ENCODE data around the gene PMP22.

PMP22 gene

GRCh38 chr17:15290605-15291004 lies 25.5 kb upstream of the PMP22 start:
- Histone ChIP-seq H3K27ac (ENCODE audit: low read length, poor library complexity, severe bottlenecking) (no peak overlapping the region), H3K23ac (ENCODE audit: low read length in 2 of 2) (no peak overlapping the region), H2AFZ (ENCODE audit: low read depth, low read length) (no peak overlapping the region), H4K91ac (ENCODE audit: low read length) (no peak overlapping the region), H3K9ac (ENCODE audit: low read length) (no peak overlapping the region), H2AK5ac (ENCODE audit: low read length, severe bottlenecking) (no peak overlapping the region), H3K4me3 (ENCODE audit: insufficient read depth in 1 of 2, low read depth in 1 of 2, low read length in 2 of 2) (no peak overlapping the region), H3K4ac (ENCODE audit: low read depth in 1 of 2, low read length in 2 of 2) (no peak overlapping the region), H3K14ac (ENCODE audit: low read length in 2 of 2) (no peak overlapping the region), H4K8ac (ENCODE audit: low read length) (no peak overlapping the region), H3K4me1 (ENCODE audit: control insufficient read depth, insufficient read depth, low read depth, low read length) (peaks cover 10% of the 10 kb centered on the region), H3K4me2 (ENCODE audit: low read length, poor library complexity, severe bottlenecking) (no peak overlapping the region), H2BK5ac (ENCODE audit: low read depth, low read length, poor library complexity, severe bottlenecking) (no peak overlapping the region), H2BK15ac (ENCODE audit: low read depth, poor library complexity, severe bottlenecking) (no peak overlapping the region), H3K36me3 (ENCODE audit: control insufficient read depth in 1 of 2, insufficient read depth in 2 of 2, low read depth in 1 of 2, low read length in 2 of 2) (no peaks in the 10 kb centered on the region), H2BK12ac (ENCODE audit: low read length in 2 of 2) (no peak overlapping the region), H3K27me3 (ENCODE audit: control insufficient read depth in 1 of 2, insufficient read depth in 1 of 2, low read length in 2 of 2) (no peaks in the 10 kb centered on the region), H3K18ac (ENCODE audit: low read depth in 1 of 2, low read length in 2 of 2) (no peak overlapping the region), H2BK120ac (ENCODE audit: low read depth, low read length) (no peak overlapping the region), H3K9me3 (ENCODE audit: control insufficient read depth, low read length) (no peaks in the 10 kb centered on the region), H3K79me1 (replicated peaks; ENCODE audit: low read length, poor library complexity, severe bottlenecking) (no peaks in the 10 kb centered on the region)
- 93% methylated on average over 6 of the region's 6 CpGs for WGBS
- DNase-seq: no peak

GRCh38 chr17:15289285-15290183 lies 24.4 kb upstream of the PMP22 start:
- Histone ChIP-seq H3K4ac (ENCODE audit: low read depth in 1 of 2, low read length in 2 of 2) (peak overlapping the region in 1 of 2 experiments; percentile 27), H3K14ac (ENCODE audit: low read length in 2 of 2) (no peak overlapping the region), H3K4me3 (ENCODE audit: insufficient read depth in 1 of 2, low read depth in 1 of 2, low read length in 2 of 2) (no peak overlapping the region), H3K27ac (ENCODE audit: low read length, poor library complexity, severe bottlenecking) (peak overlapping the region; percentile 21), H3K9me3 (ENCODE audit: control insufficient read depth, low read length) (no peaks in the 10 kb centered on the region), H2BK12ac (ENCODE audit: low read length in 2 of 2) (peak overlapping the region in 1 of 2 experiments; percentile 11), H3K27me3 (ENCODE audit: control insufficient read depth in 1 of 2, insufficient read depth in 1 of 2, low read length in 2 of 2) (no peaks in the 10 kb centered on the region), H3K79me1 (replicated peaks; ENCODE audit: low read length, poor library complexity, severe bottlenecking) (no peaks in the 10 kb centered on the region), H2BK15ac (ENCODE audit: low read depth, poor library complexity, severe bottlenecking) (no peak overlapping the region), H3K4me2 (ENCODE audit: low read length, poor library complexity, severe bottlenecking) (no peak overlapping the region), H2BK120ac (ENCODE audit: low read depth, low read length) (no peak overlapping the region), H2BK5ac (ENCODE audit: low read depth, low read length, poor library complexity, severe bottlenecking) (no peak overlapping the region), H2AK5ac (ENCODE audit: low read length, severe bottlenecking) (peak overlapping the region; percentile 31), H3K36me3 (ENCODE audit: control insufficient read depth in 1 of 2, insufficient read depth in 2 of 2, low read depth in 1 of 2, low read length in 2 of 2) (no peaks in the 10 kb centered on the region), H3K18ac (ENCODE audit: low read depth in 1 of 2, low read length in 2 of 2) (peak overlapping the region; percentile 34 to 90), H2AFZ (ENCODE audit: low read depth, low read length) (no peak overlapping the region), H4K91ac (ENCODE audit: low read length) (peak overlapping the region; percentile 76), H3K9ac (ENCODE audit: low read length) (peak overlapping the region; percentile 23), H3K4me1 (ENCODE audit: control insufficient read depth, insufficient read depth, low read depth, low read length) (peaks cover 10% of the 10 kb centered on the region), H4K8ac (ENCODE audit: low read length) (peak overlapping the region; percentile 86), H3K23ac (ENCODE audit: low read length in 2 of 2) (no peak overlapping the region)
- DNase-seq: peak; percentile 95
- WGBS: 72% methylated on average over 22 of the region's 22 CpGs

GRCh38 chr17:15288859-15289258 lies 23.7 kb upstream of the PMP22 start:
- H3K9me3 ChIP-seq (ENCODE audit: control insufficient read depth, low read length): no peaks in the 10 kb centered on the region
- no peak overlapping the region for H2BK15ac ChIP-seq (ENCODE audit: low read depth, poor library complexity, severe bottlenecking)
- H3K79me1 ChIP-seq (replicated peaks; ENCODE audit: low read length, poor library complexity, severe bottlenecking): no peaks in the 10 kb centered on the region
- H4K8ac ChIP-seq (ENCODE audit: low read length): no peak overlapping the region
- H3K18ac ChIP-seq (ENCODE audit: low read depth in 1 of 2, low read length in 2 of 2): no peak overlapping the region
- WGBS: no CpG with 5 or more reads among the region's 1 CpG
- H3K4me3 ChIP-seq (ENCODE audit: insufficient read depth in 1 of 2, low read depth in 1 of 2, low read length in 2 of 2): no peak overlapping the region
- peak overlapping the region; percentile 23 for H3K9ac ChIP-seq (ENCODE audit: low read length)
- no peak for DNase-seq
- no peak overlapping the region for H2BK120ac ChIP-seq (ENCODE audit: low read depth, low read length)
- no peaks in the 10 kb centered on the region for H3K36me3 ChIP-seq (ENCODE audit: control insufficient read depth in 1 of 2, insufficient read depth in 2 of 2, low read depth in 1 of 2, low read length in 2 of 2)
- no peak overlapping the region for H2AK5ac ChIP-seq (ENCODE audit: low read length, severe bottlenecking)
- H2AFZ ChIP-seq (ENCODE audit: low read depth, low read length): no peak overlapping the region
- H3K27me3 ChIP-seq (ENCODE audit: control insufficient read depth in 1 of 2, insufficient read depth in 1 of 2, low read length in 2 of 2): no peaks in the 10 kb centered on the region
- no peak overlapping the region for H3K14ac ChIP-seq (ENCODE audit: low read length in 2 of 2)
- H4K91ac ChIP-seq (ENCODE audit: low read length): no peak overlapping the region
- H3K4me1 ChIP-seq (ENCODE audit: control insufficient read depth, insufficient read depth, low read depth, low read length): peaks cover 10% of the 10 kb centered on the region
- no peak overlapping the region for H3K4me2 ChIP-seq (ENCODE audit: low read length, poor library complexity, severe bottlenecking)
- no peak overlapping the region for H3K23ac ChIP-seq (ENCODE audit: low read length in 2 of 2)
- H2BK12ac ChIP-seq (ENCODE audit: low read length in 2 of 2): no peak overlapping the region
- no peak overlapping the region for H2BK5ac ChIP-seq (ENCODE audit: low read depth, low read length, poor library complexity, severe bottlenecking)
- no peak overlapping the region for H3K27ac ChIP-seq (ENCODE audit: low read length, poor library complexity, severe bottlenecking)
- H3K4ac ChIP-seq (ENCODE audit: low read depth in 1 of 2, low read length in 2 of 2): no peak overlapping the region

- peak overlapping the region; percentile 15 for H2BK15ac ChIP-seq (ENCODE audit: low read depth, poor library complexity, severe bottlenecking)
- DNase-seq: peak; percentile 48
- H3K4me3 ChIP-seq (ENCODE audit: insufficient read depth in 1 of 2, low read depth in 1 of 2, low read length in 2 of 2): peak overlapping the region in 1 of 2 experiments; percentile 60
- H2BK120ac ChIP-seq (ENCODE audit: low read depth, low read length): no peak overlapping the region
- H4K8ac ChIP-seq (ENCODE audit: low read length): no peak overlapping the region
- H2BK5ac ChIP-seq (ENCODE audit: low read depth, low read length, poor library complexity, severe bottlenecking): no peak overlapping the region
- no peaks in the 10 kb centered on the region for H3K9me3 ChIP-seq (ENCODE audit: control insufficient read depth, low read length)
- H2AK5ac ChIP-seq (ENCODE audit: low read length, severe bottlenecking): no peak overlapping the region
- H2BK12ac ChIP-seq (ENCODE audit: low read length in 2 of 2): no peak overlapping the region
- H3K4me1 ChIP-seq (ENCODE audit: control insufficient read depth, insufficient read depth, low read depth, low read length): peaks cover 10% of the 10 kb centered on the region
- no peak overlapping the region for H3K4ac ChIP-seq (ENCODE audit: low read depth in 1 of 2, low read length in 2 of 2)
- no peak overlapping the region for H3K27ac ChIP-seq (ENCODE audit: low read length, poor library complexity, severe bottlenecking)
- no peak overlapping the region for H2AFZ ChIP-seq (ENCODE audit: low read depth, low read length)
- no peak overlapping the region for H3K14ac ChIP-seq (ENCODE audit: low read length in 2 of 2)
- peak overlapping the region; percentile 65 to 75 for H3K18ac ChIP-seq (ENCODE audit: low read depth in 1 of 2, low read length in 2 of 2)
- no peaks in the 10 kb centered on the region for H3K36me3 ChIP-seq (ENCODE audit: control insufficient read depth in 1 of 2, insufficient read depth in 2 of 2, low read depth in 1 of 2, low read length in 2 of 2)
- 64% methylated on average over 4 of the region's 4 CpGs for WGBS
- no peak overlapping the region for H4K91ac ChIP-seq (ENCODE audit: low read length)
- no peak overlapping the region for H3K4me2 ChIP-seq (ENCODE audit: low read length, poor library complexity, severe bottlenecking)
- H3K27me3 ChIP-seq (ENCODE audit: control insufficient read depth in 1 of 2, insufficient read depth in 1 of 2, low read length in 2 of 2): no peaks in the 10 kb centered on the region
- H3K79me1 ChIP-seq (replicated peaks; ENCODE audit: low read length, poor library complexity, severe bottlenecking): no peaks in the 10 kb centered on the region
- no peak overlapping the region for H3K23ac ChIP-seq (ENCODE audit: low read length in 2 of 2)
- H3K9ac ChIP-seq (ENCODE audit: low read length): peak overlapping the region; percentile 52
These were observed 22.6 kb upstream of the PMP22 start for GRCh38 chr17:15287538-15288267.

All from mesenchymal stem cell (in vitro differentiated cells and primary cell).